Measurements from ENCODE around the gene TEAD1. TPM values are rescaled to one million over a fixed set of nuclear protein-coding genes. Genes with fewer than 3 reads are reported as not detected.

The TEAD1 gene
- total RNA-seq, 4 donors from 2014 or later = 46.4 to 214 (median 61.2) TPM

- Histone ChIP-seq H3K4me1 (peaks cover 40 to 86% (median 51%) of the 10 kb centered on the region in 4 donors), H3K9me3 (no peaks in the 10 kb centered on the region), H3K27me3 (no peaks in the 10 kb centered on the region), H3K27ac (peak overlapping the region; percentile 88 to 94 (median 93)), H3K36me3 (no peaks in the 10 kb centered on the region), H3K4me3 (no peak overlapping the region)
- intact Hi-C loops (cut with DNase I; ENCODE audit: low total_unique reads) (loop anchor here (10.0 kb wide), 1 partner anchor 54 kb away; no protein-coding TSS in a partner anchor), in situ Hi-C loops (cut with MboI; ENCODE audit: low pct_ligation_motif_present in 1 of 4, low pct_unique_long_range_greater_than_20kb in 1 of 4, low sequenced_read_pairs in 3 of 4) (loop anchor here in 2 of 4 donors (25.0 kb wide), 1 partner anchor 197 kb away; no protein-coding TSS in a partner anchor)
- no peak for DNase-seq
- 91 to 97% methylated on average over 8 of the region's 8 CpGs for WGBS, 2 donors (ENCODE audit: low coverage in 1 of 2)
- TF ChIP-seq EP300 (IDR thresholded peaks at IDR 0.05; ENCODE audit: low read depth) = no peak
- TF ChIP-seq CTCF (IDR thresholded peaks at IDR 0.05) = no peak
- no peak for TF ChIP-seq POLR2AphosphoS5 (IDR thresholded peaks at IDR 0.05)
- no peak for TF ChIP-seq POLR2A (IDR thresholded peaks at IDR 0.05)
Observed at GRCh38 chr11:12690663-12691062, 16.4 kb downstream of the TEAD1 start.

GRCh38 chr11:12691473-12691872 lies 17.3 kb downstream of the TEAD1 start:
- Histone ChIP-seq H3K4me3 (no peak overlapping the region), H3K27ac (peak overlapping the region; percentile 88 to 94 (median 93)), H3K9me3 (no peaks in the 10 kb centered on the region), H3K4me1 (peaks cover 36 to 85% (median 49%) of the 10 kb centered on the region in 4 donors), H3K27me3 (no peaks in the 10 kb centered on the region), H3K36me3 (no peaks in the 10 kb centered on the region)
- intact Hi-C loops (cut with DNase I; ENCODE audit: low total_unique reads) = loop anchor here (10.0 kb wide), 1 partner anchor 53 kb away; no protein-coding TSS in a partner anchor
- no peak for TF ChIP-seq CTCF (IDR thresholded peaks at IDR 0.05)
- no peak for TF ChIP-seq POLR2A (IDR thresholded peaks at IDR 0.05)
- TF ChIP-seq EP300 (IDR thresholded peaks at IDR 0.05; ENCODE audit: low read depth) = no peak
- no peak for TF ChIP-seq POLR2AphosphoS5 (IDR thresholded peaks at IDR 0.05)
- WGBS, 2 donors (ENCODE audit: low coverage in 1 of 2) = 54% methylated on average over 4 of the region's 4 CpGs
- in situ Hi-C loops (cut with MboI; ENCODE audit: low pct_ligation_motif_present in 1 of 4, low pct_unique_long_range_greater_than_20kb in 1 of 4, low sequenced_read_pairs in 3 of 4) = loop anchor here in 2 of 4 donors (25.0 kb wide), 1 partner anchor 196 kb away; no protein-coding TSS in a partner anchor
- no peak for DNase-seq

GRCh38 chr11:12692229-12693075 lies 18.2 kb downstream of the TEAD1 start:
- no peaks in the 10 kb centered on the region for H3K27me3 ChIP-seq
- H3K9me3 ChIP-seq = no peaks in the 10 kb centered on the region
- H3K36me3 ChIP-seq = no peaks in the 10 kb centered on the region
- TF ChIP-seq POLR2AphosphoS5 (IDR thresholded peaks at IDR 0.05) (peak; percentile 47 to 76 (median 60)), CTCF (IDR thresholded peaks at IDR 0.05) (no peak)
- WGBS, 2 donors (ENCODE audit: low coverage in 1 of 2) = 25 to 34% methylated on average over 9 to 14 of the region's 14 CpGs
- H3K27ac ChIP-seq = peak overlapping the region; percentile 88 to 94 (median 93)
- peak; percentile 92 for DNase-seq
- in situ Hi-C loops (cut with MboI; ENCODE audit: low pct_ligation_motif_present in 1 of 4, low pct_unique_long_range_greater_than_20kb in 1 of 4, low sequenced_read_pairs in 3 of 4) (loop anchor here in 2 of 4 donors (25.0 kb wide), 1 partner anchor 195 kb away; no protein-coding TSS in a partner anchor), intact Hi-C loops (cut with DNase I; ENCODE audit: low total_unique reads) (loop anchor here (10.0 kb wide), 1 partner anchor 52 kb away; no protein-coding TSS in a partner anchor)
- H3K4me3 ChIP-seq = peak overlapping the region in 1 of 4 donors; percentile 25
- peaks cover 35 to 86% (median 46%) of the 10 kb centered on the region in 4 donors for H3K4me1 ChIP-seq

GRCh38 chr11:12693094-12693478 lies 18.9 kb downstream of the TEAD1 start:
- H3K4me3 ChIP-seq = peak overlapping the region in 1 of 4 donors; percentile 25
- H3K4me1 ChIP-seq = peaks cover 29 to 82% (median 43%) of the 10 kb centered on the region in 4 donors
- no peak for TF ChIP-seq EP300 (IDR thresholded peaks at IDR 0.05; ENCODE audit: low read depth)
- TF ChIP-seq POLR2A (IDR thresholded peaks at IDR 0.05) = no peak
- TF ChIP-seq CTCF (IDR thresholded peaks at IDR 0.05) = no peak
- no peak for TF ChIP-seq POLR2AphosphoS5 (IDR thresholded peaks at IDR 0.05)
- peak overlapping the region; percentile 88 to 94 (median 93) for H3K27ac ChIP-seq
- H3K27me3 ChIP-seq = no peaks in the 10 kb centered on the region
- intact Hi-C loops (cut with DNase I; ENCODE audit: low total_unique reads) (loop anchor here (10.0 kb wide), 1 partner anchor 52 kb away; no protein-coding TSS in a partner anchor), in situ Hi-C loops (cut with MboI; ENCODE audit: low pct_ligation_motif_present in 1 of 4, low pct_unique_long_range_greater_than_20kb in 1 of 4, low sequenced_read_pairs in 3 of 4) (loop anchor here in 2 of 4 donors (25.0 kb wide), 1 partner anchor 194 kb away; no protein-coding TSS in a partner anchor)
- no peaks in the 10 kb centered on the region for H3K9me3 ChIP-seq
- H3K36me3 ChIP-seq = no peaks in the 10 kb centered on the region
- DNase-seq = no peak
- 39 to 48% methylated on average over 2 to 5 of the region's 5 CpGs for WGBS, 2 donors (ENCODE audit: low coverage in 1 of 2)
